ENCODE measurements around the gene EVA1C. TPM values are rescaled to one million over a fixed set of nuclear protein-coding genes. Genes with fewer than 3 reads are reported as not detected.
A peak's percentile ranks its signal among the peaks of the same experiment; 100 is the strongest.

EVA1C gene
- total and polyA plus RNA-seq, 2 donors (not counting 3 experiments of a cell fraction or from before 2014, with no cell fraction given), result 22.8 to 38.6 TPM

GRCh38 chr21:32545948-32546441, 133.5 kb downstream of the EVA1C start:
- CTCF ChIA-PET, result interaction anchor here (2.4 kb wide), 1 partner anchor 22 kb away, joined by 5 read pairs; no protein-coding TSS in a partner anchor
- DNase-seq (ENCODE audit: low read depth, low spot score), result peak; percentile 38
- H2AFZ ChIP-seq (ENCODE audit: low read depth, low read length), result peak overlapping the region; percentile 15

More at GRCh38 chr21:32545948-32546441, 133.5 kb downstream of the EVA1C start:
- Histone ChIP-seq H3K4me3 (replicated peaks in 1 of 3; ENCODE audit: insufficient read depth in 1 of 3, low read depth in 1 of 3, low read length in 3 of 3) (no peak overlapping the region), H3K9me3 (replicated peaks; ENCODE audit: control insufficient read depth, insufficient read depth, low read length) (no peaks in the 10 kb centered on the region), H3K4me2 (ENCODE audit: insufficient read depth, low read length) (no peak overlapping the region), H3K4me1 (ENCODE audit: control insufficient read depth, extremely low read depth, insufficient read depth, low read length) (peaks cover 22% of the 10 kb centered on the region), H4K20me1 (replicated peaks; ENCODE audit: control insufficient read depth, extremely low read depth, insufficient read depth, low read length) (no peaks in the 10 kb centered on the region), H3K9ac (replicated peaks; ENCODE audit: extremely low read depth, insufficient read depth, low read length) (no peak overlapping the region), H3K27me3 (ENCODE audit: control insufficient read depth in 2 of 2, insufficient read depth in 2 of 2, low read length in 2 of 2) (no peaks in the 10 kb centered on the region), H3K79me2 (ENCODE audit: control insufficient read depth, insufficient read depth, low read length) (no peaks in the 10 kb centered on the region), H3K27ac (ENCODE audit: insufficient read depth, low read depth, low read length) (peak overlapping the region; percentile 96), H3K9me1 (replicated peaks; ENCODE audit: control insufficient read depth, extremely low read depth, insufficient read depth, low read length) (no peaks in the 10 kb centered on the region), H3K36me3 (ENCODE audit: control insufficient read depth in 2 of 2, extremely low read depth in 1 of 2, insufficient read depth in 2 of 2, low read length in 2 of 2) (no peaks in the 10 kb centered on the region)
- dilution Hi-C loops (cut with MboI; ENCODE audit: extremely low pct_ligation_motif_present, low sequenced_read_pairs) (no loop called here), intact Hi-C loops (cut with micrococcal nuclease) (loop anchor here (2.0 kb wide), 1 partner anchor 23 kb away; no protein-coding TSS in a partner anchor)
- no TSS peak for BruUV-seq (replicated peaks)
- POLR2A ChIA-PET, result no interaction called here
- TF ChIP-seq EZH2 (IDR thresholded peaks at IDR 0.05; ENCODE audit: borderline replicate concordance, low read depth, low read length, severe bottlenecking) (no peak), POLR2AphosphoS5 (IDR thresholded peaks at IDR 0.05; ENCODE audit: insufficient read depth, low read depth, low read length) (no peak), CTCF (IDR thresholded peaks at IDR 0.05; ENCODE audit: extremely low read depth in 1 of 2, insufficient read depth in 1 of 2, low read depth in 1 of 2, low read length in 2 of 2) (no peak), GATA2 (IDR thresholded peaks at IDR 0.05; ENCODE audit: insufficient read depth, insufficient read length, low read depth, low read length) (no peak)
- no peak for FAIRE-seq

Measured in endothelial cell of umbilical vein (primary cell).